GM12892 (cell line): Measurements from ENCODE around the gene VPS33B.

ENCODE experiments used
- POLR2A ChIP-seq: IDR thresholded peaks from 2 replicates; pipeline ENCODE4 v1.6.1; 2011; ENCODE audit warnings: low read depth, low read length, control low read depth
- POLR2AphosphoS5 ChIP-seq: IDR thresholded peaks from 2 replicates; pipeline ENCODE4 v1.6.1; 2011; ENCODE audit warnings: low read depth, low read length, control low read depth
- TAF1 ChIP-seq: IDR thresholded peaks from 2 replicates; pipeline ENCODE4 v1.6.1; 2011; ENCODE audit warnings: low read depth, mild to moderate bottlenecking, control low read depth, low read length, borderline replicate concordance

DNA sequence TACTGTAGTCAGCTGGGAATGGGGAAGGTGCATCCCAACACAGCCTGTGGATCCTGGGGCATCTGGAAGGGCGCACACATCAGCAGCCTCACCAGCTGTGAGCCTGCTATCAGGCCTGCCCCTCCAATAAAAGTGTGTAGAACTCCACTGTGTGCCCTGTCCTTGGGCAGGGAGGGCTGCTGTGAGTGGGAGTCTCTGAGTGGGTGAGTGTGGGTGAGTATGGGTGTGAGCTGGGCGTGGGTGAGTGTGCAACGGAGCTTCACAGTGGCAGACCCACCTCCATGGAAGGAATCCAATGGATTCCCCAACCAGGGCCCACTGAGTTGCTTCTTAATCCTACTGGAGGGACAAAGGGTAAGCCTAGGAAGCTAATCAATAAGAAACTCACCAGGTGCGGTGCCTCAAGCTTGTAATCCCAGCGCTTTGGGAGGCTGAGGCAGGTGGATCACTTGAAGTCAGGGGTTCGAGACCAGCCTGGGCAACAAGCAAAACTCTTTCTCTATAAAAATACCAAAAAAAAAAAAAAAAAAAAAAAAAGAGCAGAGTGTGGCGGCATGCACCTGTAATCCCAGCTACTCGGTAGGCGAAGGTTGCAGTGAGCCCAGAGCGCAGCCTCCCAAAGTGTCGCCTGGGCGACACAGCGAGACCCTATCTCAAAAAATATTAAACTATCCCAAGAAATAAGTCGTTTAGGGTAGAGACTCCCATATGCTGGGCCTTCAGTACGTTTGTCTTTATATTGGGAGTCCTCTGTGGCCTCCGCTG is 68.3 kb downstream of the VPS33B start:
- TF ChIP-seq POLR2AphosphoS5 = no peak
- TF ChIP-seq POLR2A = no peak
- no peak for TF ChIP-seq TAF1
